OCI-LY1 (cell line): ENCODE data around the gene DYSF.

Experiments
- CTCF ChIP-seq: fragments of 200-600 bp; sonication (generic), shearing (Covaris generic); IDR thresholded peaks from 2 replicates; pipeline ENCODE4 v1.5.1; 2017; ENCODE audit warnings: mild to moderate bottlenecking, antibody characterized with exemption, low read length, moderate library complexity, mixed read lengths
- EZH2 ChIP-seq: fragments of 200-600 bp; sonication (generic), shearing (Covaris generic); IDR thresholded peaks from 2 replicates; pipeline ENCODE4 v1.8.0; 2017; ENCODE audit warnings: borderline replicate concordance, mixed run types, mild to moderate bottlenecking, antibody characterized with exemption, low read length, moderate library complexity, mixed read lengths

- TF ChIP-seq CTCF (no peak), EZH2 (no peak)
These were observed 209.5 kb downstream of the DYSF start for GRCh38 chr2:71662665-71663394.
